NCI-H128 (cell line): ENCODE results near the gene TAMM41.
"Not testable (repeated sequence)": the region's sequence is repeated elsewhere in the genome, so short reads cannot be mapped to it uniquely, and the experiment has no call there.

Experiments used
- DNase-seq: peaks from one replicate; lab custom pipeline; 2025; ENCODE audit not compliant: unreplicated experiment; lab: John Stamatoyannopoulos, UW

The TAMM41 gene

DNA sequence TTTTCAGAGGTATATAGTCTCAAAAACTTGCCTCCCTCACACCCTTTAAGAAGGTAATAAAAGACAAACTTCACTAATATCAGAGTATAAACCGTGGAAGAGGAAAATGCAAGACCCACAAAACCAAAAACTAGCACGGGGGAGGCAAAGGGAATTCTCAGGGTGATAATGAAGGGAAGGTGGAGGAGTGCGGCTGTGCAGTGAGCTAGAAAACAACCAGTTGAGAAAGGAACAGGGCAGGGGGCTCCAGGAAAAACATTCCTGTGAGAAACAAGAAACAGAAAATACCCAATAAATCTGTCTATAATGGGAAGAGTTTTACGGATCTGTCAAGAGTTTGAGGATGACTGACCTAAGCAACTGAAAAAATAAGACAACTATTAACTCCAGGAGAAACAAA lies 31.6 kb downstream of the TAMM41 start:
- no peak for DNase-seq

DNA sequence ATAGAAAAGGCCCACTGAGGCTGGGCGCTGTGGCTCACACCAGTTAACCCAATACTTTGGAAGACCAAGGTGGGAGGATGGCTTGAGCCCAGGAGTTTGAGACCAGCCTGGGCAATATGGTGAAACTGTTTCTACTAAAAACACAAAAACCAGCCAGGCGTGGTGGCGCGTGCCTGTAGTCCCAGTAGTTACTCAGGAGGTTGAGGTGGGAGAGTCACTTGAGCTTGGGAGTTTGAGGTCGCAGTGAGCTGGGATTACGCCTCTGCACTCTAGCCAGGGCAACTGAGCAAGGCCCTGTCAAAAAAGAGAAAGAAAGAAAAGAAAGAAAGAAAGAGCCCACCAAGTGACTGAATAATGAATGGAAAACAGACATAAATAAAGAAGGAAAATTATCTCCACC lies 32.0 kb downstream of the TAMM41 start:
- DNase-seq: no peak

DNA sequence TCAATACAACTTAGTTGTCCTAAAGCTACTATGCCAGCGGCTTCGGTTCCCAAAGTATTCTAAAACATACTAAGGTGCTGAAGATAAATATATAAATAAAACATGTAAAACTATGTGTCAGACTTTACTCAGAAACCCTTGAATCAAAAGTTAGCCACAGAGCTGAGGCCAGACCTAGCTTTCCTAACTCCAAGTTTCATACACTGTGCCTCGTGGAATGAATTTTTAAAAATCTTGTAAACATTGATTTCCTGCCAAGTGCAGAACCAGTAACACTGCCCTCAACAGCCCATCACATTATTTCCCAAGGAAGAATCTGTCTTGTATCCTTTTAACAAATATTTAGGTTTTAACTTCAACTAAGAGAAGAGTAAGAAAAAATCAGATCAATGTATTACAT lies 36.4 kb downstream of the TAMM41 start:
- no peak for DNase-seq

DNA sequence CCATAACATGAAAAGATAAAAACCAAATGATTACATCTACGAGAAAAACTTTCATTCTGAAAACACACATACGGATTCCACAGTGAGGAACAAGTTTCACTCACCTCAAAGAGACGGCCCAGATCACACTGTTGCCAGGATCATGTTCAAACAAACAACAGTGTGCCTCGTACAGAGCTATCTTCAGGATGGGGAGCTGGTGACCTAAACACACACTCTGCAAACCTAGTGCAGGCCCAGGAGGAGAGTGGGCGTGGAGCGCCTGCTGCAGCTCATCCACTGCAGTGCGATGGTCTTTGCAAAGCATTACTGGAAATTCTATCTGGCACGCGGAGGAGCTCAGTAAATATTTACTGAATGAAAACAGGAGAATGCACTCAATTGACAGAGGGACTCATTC lies 38.5 kb downstream of the TAMM41 start:
- DNase-seq: no peak

DNA sequence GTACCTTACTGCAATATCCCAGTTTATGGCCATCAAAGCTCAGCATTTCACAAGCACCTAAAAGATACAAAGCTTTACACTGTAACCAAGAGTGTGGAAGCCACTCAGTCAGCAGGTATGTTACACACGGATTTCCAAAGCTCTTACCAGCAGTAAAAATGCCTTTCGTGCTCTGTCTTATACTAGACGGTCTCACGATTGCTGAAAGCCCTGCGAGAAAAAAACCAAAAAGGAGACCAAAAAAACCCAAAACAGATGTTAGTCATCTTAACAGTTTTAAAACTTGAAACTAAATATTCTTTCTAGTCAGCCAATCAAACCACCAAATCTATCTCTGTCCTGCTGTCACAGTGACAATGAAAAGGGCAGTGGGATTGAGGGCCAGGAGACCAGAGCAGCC lies 39.0 kb downstream of the TAMM41 start:
- no peak for DNase-seq

DNA sequence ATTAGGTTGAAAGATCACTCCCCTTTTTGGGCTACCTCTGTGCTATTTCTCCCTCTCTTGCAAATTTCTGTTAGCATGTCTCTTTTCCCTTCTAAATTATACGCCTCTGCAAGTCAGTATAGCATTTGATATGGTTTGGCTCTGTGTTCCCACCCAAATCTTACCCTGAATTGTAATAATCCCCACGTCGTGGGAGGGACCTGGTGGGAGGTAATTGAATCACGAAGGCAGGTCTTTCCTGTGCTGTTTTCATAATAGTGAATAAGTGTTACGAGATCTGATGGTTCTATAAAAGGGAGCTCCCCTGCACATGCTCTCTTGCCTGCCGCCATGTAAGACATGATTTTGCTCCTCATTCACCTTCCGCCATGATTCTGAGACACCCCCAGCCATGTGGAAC lies 41.0 kb downstream of the TAMM41 start:
- DNase-seq: no peak

DNA sequence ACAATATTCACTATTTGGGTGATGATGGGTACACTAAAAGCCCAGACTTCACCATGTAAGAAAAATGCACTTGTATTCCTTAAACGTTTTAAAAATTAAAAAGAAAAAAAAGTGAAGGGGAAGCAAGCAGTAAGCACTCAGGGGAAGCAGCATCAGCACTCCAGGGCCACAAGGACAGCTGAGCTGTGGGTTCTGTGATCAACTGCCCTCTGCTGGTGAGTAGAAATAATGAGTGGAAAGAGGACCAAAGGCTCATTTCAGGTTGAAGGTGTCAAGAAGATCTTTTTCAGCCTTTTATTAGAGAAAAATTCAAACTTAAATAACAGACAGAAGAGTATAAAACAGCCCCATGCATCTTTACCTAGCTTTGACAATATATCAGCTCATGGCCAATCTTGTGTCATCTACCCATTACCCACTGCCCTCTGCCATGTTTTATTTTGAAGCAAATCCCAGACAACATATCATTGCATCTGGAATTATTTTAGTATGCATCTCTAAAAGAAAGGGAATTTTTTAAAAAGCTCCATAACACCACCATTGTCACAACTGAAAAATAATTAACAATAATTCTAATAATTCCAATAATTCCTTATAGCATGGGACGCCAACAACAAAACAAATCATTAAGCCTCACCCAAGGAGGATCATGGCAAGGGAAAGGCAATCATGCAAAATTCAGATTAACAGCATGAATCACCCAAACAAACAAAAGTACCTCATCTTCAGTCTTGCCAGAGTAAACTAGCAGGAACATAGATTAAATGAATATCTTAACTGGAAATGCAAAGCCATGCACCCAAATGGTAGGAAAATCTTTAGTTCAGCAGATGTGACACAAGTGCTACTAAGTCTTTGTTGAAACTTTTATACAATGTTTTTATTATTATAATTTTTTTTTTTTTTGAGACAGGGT lies 42.5 kb downstream of the TAMM41 start:
- DNase-seq: no peak

DNA sequence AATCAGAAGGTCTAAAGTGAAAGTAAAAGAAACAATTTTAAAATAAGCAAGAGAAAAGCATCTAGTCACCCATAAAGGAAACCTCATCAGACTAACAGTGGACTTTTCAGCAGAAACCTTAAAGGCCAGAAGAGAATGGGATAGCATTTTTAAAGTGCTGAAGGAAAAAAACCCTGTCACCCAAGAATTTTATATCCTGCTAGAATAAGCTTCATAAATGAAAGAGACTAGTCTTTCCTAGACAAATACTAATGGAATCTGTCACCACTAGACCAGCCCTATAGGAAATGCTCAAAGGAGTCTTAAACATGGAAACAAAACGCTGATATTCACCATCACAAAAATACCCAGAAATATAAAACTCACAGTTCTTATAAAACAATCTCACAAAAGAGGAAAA lies 46.9 kb downstream of the TAMM41 start:
- no peak for DNase-seq

DNA sequence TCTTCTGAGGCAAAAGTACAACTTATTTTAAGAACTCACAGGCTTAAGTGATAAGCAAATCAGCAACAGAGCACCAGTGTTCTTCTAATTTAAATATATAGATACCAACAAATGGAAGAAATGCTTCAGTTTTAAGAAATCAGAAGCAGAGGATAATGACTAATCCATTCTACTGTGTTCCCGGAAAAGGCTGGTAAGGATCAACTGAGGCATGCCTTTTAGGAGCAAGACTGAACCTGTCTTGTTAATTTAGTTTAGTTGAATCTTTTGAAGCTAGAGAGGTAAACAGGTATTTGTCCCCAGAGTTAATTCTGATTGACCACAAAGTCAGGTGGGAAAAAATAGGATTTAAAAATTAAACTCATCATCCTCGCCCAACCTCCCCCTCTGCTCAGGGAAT lies 51.8 kb downstream of the TAMM41 start:
- no peak for DNase-seq

DNA sequence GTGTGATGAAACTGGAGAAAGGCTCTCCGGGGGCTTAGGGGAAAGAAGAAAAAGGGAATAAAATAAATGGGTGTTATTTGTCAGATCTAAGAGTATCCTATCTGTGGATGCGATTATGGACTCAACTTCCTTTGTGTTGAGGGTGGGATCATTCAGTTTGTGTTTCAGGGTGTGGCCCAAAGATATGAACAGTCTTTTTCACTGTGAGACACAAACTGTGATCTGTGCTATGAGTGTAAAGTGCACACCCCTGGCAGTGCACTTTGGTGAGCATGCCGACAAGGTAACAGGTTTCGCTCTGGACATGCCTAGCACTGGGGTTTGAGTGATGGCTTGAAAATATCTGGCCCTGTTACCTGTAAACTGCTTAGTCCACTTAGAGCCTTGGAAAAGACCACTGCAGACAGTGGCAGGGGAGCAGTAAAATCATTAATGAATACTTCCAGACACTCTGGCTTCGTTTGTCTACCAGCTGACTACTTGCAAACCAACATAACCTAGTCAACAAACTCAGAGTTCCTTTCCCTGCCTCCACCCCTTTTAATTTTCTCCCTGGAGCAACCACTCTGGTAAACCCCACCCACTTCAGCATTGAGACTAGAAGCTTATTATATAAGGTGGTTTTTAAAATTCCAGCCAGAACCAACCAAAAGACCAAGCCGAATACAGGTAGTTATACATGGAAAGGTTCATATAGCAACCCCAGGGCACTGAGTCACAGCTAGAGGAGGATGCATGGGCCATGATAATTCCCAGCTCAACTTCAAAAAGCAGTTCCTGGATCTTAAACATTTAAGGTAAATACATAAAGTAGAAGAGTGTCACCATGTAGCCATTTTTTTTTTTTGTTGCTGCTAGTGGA lies 55.1 kb downstream of the TAMM41 start:
- DNase-seq: no peak

DNA sequence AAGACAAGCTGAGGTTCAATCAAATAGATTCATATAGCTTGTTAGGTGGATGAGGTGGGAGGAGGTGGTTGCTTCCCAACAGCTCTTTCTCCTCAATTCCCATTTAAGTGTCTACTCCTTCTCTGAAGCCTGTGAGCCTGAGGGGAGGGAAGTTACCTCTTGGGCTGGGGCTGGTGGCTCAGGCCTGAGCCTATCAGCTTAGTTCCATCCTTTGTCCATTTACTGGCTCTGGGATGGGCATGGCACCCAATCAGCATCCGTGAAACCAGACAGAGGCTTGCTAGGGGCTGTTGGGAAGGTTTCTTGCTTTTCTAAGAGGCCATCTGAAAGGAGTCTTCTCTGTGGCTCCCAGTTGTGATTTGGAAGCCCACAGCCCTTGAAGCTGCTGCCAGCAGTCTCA lies 57.3 kb downstream of the TAMM41 start:
- DNase-seq: no peak

DNA sequence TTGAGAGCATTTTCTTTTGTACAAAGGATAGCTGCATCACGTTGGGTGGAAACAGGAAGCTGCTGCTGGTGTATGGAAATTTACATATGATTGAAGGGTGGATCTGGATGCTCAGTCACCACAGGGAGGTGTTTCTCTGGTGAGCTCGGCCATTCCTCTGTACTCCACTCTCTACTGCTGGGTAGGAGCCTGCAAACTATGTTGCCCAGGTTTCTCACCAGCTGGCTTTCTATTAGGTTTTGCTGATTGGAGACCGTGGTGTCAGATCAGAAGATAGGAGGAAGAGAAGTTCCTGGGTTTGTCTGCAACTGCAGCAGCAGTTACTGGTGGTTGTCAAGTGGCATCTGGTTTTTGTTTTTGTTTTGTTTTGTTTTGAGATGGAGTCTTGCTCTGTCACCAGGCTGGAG lies 61.7 kb downstream of the TAMM41 start:
- no peak for DNase-seq

DNA sequence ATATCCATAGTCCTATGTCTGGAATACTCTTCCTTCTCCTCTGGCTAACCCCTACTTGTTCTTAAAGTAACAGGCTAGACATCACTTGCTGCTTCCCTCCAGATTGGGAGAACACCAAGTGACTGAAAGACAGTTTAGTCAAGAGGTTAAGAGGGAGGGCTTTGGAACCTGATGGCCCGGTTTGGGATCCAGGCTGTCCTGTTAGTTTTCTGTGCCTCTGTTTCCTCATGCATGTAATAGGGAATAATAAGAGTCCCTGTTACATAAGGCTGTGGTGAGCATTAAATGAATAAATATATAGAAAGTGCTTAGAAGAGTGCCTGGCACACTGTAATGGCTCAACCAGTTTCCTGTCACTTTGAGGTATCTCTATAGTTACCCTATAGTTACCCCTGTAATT lies 66.3 kb downstream of the TAMM41 start:
- no peak for DNase-seq

DNA sequence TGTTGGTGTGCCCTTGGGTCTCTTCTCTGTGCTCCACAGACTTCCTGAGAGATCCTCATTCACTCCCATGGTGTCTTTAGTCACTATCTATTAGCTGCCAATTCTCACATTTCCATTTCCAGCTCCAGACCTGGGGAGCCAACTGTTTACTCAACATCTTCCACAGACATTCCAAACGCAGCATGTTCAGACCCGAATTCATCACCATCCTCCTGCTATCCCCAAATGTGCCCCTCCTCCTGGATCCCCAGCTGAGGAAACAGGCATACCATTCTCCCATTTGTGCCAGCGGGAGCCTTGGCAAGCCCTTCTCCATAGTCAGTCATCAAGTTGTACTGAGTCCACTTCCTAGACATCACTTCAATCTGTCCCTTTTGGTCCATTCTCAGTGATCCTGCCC lies 67.1 kb downstream of the TAMM41 start:
- no peak for DNase-seq

DNA sequence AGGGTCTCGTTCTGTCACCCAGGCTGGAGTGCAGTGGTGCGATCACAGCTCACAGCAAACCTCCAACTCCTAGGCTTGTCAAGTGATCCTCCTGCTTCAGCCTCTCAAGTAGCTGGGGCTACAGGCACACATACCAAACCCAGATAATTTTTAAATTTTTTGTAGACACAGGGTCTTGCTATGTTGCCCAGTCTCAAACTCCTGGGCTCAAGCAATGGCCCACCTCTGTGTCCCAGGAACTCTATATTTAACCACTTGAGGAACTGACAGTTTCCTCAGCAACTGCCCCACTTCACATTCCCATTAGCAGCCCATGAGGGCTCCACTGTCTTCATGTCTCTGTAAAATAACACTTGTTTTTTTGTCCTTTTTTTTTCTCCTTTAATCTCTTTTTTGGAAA lies 68.4 kb downstream of the TAMM41 start:
- DNase-seq: no peak

DNA sequence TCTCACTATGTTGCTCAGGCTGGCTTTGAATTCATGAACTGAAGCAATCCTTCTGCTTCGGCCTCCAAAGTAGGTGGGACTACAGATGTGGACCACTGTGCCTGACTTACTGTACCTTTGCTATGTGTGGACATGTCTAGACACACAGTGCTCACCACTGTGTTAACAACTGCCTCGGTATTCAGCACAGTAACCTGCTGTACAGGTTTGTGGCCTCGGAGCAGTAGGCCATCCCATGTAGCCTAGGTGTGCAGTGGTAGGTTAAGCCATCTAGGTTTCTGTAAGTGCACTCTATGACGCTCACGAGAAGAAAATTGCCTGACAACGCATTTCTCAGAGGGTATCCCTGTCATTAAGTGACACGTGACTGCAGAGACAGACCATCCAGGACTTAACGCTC lies 70.3 kb downstream of the TAMM41 start:
- DNase-seq: no peak

DNA sequence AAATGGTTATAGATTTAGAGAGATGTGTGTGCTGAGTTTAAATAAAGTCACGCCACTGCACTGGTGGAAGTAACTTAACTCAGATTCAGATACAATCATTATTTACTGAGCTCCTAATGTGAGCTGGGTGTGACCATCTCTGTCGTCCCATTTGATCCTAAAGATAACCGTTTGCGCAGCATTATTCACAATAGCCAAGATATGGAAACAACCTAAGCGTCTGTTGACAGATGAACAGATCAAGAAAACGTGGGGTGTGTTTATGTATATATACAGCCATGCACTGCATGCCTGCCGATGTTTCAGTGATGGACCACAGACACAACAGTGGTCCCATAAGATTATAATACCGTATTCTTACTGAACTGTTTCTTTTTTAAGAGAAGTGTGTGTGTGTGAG lies 71.2 kb downstream of the TAMM41 start:
- DNase-seq: no peak

DNA sequence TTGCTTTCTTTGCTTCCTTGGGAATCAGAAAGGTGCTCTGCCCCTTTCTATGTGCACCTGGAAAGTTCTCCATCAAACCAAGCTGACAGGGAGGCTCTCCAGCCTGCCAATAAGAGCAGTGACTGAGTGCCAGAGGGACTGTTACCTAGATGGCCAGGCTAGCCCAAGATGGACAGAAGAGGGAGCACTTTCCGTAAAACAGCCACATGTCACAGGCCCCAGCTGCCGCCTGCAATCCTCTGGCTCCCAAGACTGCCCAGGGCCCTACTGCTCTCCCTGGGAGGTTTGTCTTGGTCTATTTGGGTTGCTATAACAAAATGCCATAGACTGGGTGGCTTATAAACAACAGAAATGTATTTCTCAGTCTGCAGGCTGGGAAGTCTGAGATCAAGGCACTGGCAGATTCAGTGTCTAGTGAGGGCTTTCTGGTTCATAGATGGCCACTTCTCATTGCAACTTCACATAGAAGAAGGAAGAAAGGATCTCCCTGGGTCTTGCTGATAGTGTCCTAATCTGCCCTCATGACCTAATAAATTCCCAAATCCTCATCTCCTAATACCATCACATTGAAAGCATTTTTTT lies 72.3 kb downstream of the TAMM41 start:
- no peak for DNase-seq

DNA sequence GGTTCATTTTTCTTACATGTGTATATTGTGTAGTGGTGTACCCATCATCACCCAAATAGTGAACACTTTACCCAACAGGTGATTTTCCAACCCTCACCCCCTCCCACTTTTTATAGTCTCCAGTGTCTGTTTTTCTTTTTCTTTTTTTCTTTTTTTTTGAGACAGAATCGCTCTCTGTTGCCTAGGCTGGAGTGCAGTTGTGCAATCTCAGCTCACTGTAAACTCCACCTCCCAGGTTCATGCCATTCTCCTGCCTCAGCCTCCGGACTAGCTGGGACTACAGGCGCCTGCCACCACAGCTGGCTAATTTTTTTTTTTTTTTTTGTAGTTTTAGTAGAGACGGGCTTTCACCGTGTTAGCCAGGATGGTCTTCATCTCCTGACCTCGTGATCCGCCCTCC lies 74.8 kb downstream of the TAMM41 start:
- DNase-seq: not testable (repeated sequence)

DNA sequence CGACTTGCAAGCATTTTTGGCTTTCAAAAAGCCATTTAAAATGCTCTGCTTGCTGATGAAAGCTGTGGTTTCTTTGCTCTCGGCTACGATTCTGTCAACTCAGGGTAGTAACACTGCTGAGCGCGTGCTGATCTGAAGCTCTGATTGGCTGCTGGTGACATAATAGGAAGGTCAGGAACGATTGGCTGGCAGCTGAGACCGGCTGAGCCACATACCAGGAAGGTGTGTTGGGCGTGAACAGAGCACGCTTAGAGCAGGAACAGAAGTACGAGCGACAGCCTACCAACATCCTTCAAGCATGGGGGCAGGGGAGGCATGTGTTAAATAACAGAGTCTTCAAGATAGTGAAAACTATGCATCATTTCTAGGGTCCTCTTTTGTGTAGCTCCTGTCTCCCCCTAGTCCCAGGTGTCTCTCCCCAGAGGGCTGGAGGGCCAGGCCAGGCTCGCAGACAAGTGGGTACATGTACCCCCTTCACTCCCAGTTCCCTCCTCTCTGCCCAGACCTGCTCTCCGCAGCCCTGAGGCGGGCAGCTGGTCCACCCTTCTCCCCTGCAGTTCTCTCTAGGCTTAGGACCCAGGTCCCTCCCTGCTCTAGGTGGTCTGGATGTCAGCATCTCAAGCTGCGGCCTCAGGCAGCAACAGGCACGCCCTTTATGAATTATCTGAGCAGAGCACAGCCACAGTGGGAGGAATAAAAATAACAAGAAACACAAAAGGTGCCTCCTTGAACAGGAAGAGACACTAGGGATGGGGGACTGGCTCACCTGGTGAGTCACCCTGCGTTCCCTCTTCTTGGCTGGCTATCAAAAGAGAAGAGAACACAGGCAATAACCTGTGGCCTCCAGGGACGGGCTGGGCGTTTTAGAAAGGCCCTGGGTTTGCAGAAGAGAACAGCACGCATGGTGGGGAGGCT lies 76.0 kb downstream of the TAMM41 start:
- DNase-seq: peak; percentile 13
